Measurements from ENCODE around the gene ALKBH4. TPM values are rescaled to one million over a fixed set of nuclear protein-coding genes. Genes with fewer than 3 reads are reported as not detected.
"Not testable (repeated sequence)": the region's sequence is repeated elsewhere in the genome, so short reads cannot be mapped to it uniquely, and the experiment has no call there.

The ALKBH4 gene, protein sequence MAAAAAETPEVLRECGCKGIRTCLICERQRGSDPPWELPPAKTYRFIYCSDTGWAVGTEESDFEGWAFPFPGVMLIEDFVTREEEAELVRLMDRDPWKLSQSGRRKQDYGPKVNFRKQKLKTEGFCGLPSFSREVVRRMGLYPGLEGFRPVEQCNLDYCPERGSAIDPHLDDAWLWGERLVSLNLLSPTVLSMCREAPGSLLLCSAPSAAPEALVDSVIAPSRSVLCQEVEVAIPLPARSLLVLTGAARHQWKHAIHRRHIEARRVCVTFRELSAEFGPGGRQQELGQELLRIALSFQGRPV
- 31.5 and 36.5 TPM in 2 replicates for total RNA-seq (2014; rRNA removed; shearing (Covaris generic))

DNA sequence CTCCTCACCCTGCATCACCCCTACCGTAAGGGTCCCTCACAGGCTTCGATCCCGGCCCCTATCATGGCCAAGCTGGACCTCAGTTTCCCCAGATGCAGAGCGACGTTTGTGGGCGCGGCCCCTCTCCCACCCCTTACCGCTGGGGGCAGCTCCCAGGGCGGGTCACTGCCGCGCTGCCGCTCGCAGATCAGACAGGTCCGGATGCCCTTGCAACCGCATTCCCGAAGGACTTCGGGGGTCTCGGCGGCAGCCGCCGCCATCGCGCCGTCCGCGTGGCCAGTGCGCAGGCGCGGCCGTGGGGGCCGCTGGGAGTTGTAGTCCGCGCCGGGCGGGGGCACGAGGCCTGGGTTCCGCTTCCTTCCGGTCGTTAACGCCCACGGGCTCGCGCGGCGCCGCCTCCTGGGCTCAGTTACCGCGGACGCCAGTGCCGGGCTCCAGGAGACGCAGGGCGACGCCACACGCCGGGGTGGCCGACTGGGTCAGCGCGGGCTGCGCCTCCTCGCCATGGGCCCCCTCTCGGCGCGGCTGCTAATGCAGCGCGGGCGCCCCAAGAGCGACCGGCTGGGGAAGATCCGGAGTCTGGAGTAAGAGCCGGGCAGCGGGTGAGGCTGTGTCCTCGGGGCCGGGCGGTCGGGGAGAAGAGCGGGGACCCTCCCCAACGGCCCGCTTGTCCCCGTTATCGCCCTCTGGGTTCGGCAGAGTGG, at the start of gene ALKBH4, which contains the start of gene LRWD1:
TSS of gene ALKBH4 (minus strand) at position 287 of the 704 bp plus-strand sequence. CDS start at position 260, 27 bp downstream.
TSS of gene LRWD1 (plus strand) at position 408 of the 704 bp plus-strand sequence. CDS start at position 505, 97 bp downstream.
- DNase-seq (ENCODE audit: low spot score): peak; percentile 95

DNA sequence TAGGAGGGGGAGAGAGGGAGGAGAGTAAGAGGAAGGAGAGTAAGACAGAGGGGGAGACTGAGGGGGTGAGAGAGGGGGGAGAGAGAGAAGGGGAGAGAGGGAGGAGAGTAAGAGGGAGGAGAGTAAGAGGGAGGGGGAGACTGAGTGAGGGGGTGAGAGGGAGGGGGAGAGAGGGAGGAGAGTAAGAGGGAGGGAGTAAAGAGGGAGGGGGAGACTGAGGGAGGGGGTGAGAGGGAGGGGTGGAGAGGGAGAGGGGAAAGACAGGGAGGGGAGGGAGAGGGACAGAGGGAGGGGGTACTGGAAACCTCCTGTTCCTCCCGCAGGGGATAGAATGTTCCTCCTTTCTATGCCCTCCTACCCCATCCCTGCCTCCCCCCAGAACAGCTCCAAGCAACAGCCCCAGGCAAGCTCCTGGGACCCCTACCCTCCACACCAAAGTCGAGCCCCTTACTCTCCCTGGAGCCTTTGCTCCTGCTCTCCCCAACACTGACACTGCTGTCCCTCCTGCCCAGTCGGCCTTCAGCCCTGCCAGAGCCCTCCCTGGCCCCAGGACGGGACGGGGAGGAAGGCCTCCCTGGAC, 48.1 kb upstream of the ALKBH4 start:
- peak; percentile 0 for DNase-seq (ENCODE audit: low spot score)

DNA sequence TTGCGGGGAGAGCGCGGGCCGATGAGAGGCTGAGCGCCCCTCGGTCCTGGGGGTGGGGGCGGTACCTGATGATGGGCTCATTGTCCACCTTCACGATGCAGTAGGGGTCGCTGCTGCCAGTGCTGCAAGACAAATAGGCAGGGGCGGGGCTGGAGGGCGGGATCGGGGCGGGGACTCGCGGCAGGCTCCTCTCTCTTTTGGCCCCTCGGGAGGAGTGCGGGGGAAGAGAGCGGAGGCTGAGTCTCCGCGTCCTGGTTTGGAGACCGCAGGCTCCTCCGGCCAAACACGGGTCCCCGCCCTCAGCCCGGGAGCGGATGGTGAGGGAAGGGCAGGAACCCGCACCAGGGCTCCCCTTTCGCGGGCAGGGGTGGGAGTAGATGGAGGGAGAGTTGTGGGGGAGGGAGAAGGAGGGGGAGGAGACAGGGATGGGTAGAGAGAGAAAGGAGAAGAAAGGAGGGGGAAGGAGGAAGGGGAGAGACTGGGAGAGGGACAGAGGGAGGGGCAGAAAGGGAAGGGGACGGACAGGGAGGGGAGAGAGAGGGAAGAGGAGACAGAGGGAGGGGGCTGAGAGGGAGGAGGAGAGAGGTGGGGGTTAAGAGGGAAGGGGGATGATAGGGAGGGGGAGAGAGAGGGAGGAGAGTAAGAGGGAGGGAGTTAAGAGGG, 47.3 kb upstream of the ALKBH4 start:
- not testable (repeated sequence) for DNase-seq (ENCODE audit: low spot score)

DNA sequence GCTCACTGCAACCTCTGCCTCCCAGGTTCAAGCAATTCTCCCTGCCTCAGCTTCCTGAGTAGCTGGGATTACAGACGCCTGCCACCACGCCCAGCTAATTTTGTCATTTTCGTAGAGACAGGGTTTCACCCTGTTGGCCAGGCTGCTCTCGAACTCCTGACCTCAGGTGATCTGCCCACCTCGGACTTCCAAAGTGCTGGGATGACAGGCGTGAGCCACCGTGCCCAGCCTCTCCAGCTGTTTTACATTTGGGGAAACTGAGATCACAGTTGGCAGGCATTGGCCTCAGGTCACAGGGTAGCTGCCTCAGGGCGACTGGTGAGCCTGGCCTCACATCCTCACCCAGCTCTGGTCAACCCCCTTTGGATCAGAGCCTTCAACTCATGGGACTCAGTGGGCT, 45.9 kb upstream of the ALKBH4 start:
- not testable (repeated sequence) for DNase-seq (ENCODE audit: low spot score)

DNA sequence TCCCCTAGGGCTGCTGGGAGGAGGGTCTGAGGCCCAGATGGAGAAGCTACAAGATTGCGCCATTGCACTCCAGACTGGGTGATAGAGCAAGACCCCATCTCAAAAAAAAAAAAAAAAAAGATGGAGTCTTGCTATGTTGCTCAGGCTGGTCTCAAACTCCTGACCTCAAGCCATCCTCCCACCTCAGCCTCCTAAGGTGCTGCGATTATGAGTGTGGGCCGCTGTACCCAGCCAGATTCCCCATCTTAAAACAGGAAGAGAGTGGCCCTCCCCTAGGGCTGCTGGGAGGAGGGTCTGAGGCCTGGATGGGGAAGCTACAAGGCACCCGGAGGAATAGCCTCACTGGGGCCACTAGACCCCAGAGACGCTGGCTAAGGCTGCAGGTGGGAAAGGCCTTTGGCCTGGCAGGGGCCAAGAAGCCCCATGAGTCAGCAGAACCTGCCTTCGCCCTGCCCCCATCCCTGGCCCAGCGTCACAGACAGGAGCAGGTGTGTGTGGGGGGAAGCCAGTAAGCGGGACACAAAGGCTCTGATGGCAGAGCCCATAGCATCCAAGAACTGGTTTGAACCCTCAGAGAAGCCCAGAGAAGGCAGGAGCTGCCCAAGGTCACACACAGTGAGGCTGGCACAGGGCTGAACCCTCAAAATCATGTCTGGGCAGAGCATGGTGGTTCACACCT, 42.9 kb upstream of the ALKBH4 start:
- not testable (repeated sequence) for DNase-seq (ENCODE audit: low spot score)

DNA sequence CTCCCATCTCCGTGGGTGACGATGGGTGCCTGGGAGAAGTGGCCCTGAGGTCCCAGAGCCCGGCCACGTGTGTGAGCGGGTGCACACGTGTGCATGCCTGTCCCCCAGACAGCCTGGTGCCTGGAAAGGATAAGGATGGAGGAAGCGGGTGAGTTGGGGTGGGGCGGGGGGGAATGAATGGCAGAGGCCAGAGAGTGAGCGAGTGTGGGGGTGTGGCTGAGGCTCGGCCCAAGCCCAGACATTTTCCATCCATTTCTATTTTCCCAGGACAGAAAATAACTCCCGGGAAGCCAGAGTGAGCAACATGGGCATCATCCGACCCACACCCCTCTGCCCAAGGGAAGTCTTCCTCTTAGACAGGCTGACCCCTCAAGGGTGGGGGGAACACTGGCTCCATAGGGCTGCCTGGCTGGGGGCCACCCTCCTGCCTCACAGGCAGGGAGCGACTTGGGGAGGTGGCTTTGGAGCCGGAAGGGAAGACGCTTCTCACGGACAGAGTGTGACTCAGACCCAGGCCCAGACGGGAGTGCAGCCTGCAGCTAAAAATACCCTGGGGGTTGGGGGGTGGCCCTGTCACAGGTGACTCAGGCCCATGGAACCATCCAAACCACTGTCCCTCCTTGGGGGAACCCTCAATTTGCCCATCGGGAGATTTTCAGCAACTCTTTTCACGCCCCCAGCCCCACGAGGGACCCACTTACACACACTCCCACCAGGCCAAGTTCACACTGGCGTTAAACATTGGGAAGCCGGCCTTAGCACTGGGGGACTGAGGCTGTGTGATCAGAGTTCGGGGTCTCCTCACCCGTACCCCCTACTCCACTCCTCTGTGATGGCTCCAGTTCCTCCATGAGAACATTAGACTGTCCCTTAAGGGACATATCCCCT, 40.9 kb upstream of the ALKBH4 start:
- DNase-seq (ENCODE audit: low spot score): not testable (repeated sequence)

DNA sequence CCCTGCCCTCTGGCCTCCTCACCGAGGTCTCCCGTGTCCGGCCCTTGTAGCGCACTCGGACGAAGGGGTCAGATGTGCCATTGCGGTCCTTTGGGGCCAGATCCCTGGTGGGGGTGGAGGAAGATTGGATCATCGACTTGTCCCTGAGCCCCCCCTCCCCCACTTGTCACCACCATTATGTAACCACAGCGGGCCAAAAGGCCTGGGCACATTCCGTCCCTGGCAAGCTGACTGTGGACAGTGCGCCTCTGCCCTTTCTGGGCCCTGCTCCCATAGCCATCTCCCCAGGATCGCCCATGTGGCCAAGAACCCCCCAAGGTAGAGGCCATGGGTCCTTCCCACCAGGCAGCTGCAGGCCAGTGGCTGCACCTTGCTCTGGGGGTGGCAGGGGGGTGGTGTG, 38.5 kb upstream of the ALKBH4 start:
- DNase-seq (ENCODE audit: low spot score): not testable (repeated sequence)

DNA sequence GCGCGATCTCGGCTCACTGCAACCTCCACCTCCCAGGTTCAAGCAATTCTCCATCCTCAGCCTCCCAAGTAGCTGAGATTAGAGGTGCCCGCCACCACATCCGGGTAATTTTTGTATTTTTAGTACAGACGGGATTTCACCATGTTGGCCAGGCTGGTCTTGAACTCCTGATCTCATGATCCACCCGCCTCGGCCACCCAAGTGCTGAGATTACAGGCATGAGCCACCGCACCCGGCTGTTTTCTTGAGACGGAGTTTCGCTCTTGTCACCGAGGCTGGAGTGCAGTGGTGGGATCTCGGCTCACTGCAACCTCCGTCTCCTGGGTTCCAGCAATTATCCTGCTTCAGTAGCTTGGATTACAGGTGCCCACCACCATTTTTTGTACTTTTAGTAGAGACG, 33.7 kb upstream of the ALKBH4 start:
- not testable (repeated sequence) for DNase-seq (ENCODE audit: low spot score)

DNA sequence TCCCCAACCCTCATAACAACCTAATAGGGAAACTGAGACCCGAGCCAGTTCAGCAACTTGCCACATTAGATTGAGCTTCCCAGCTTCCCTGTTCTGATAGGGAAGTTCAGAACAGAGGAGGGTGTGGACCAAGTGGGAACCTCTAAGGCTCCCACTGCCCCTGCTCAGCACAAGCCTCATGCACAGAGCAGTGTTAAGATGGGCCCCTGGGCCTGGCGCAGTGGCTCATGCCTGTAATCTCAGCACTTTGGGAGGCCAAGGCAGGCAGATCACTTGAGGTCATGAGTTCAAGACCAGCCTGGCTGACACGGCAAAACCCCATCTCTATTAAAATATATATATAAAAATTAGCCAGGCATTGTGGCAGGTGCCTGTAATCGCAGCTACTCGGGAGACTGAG, 32.6 kb upstream of the ALKBH4 start:
- DNase-seq (ENCODE audit: low spot score): not testable (repeated sequence)

DNA sequence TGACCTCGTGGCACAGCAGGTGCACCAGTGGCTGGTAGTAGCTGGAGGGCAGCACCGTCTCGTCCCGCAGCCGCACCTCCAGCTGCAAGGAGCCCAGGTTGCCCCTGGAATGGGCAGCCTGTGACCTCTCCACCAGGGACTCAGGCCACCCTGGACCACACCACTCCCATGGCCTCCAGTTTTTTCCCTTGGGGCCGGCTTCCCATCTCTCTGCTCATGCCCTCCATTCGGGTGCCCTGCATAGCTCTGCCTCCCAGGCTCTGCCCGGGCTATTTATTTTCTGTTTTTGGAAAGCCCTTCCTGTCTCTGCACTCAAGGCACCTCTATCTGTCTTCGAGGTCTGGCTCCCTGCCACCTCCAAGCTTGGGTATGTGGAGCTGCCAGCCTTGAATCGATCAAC, 32.2 kb upstream of the ALKBH4 start:
- not testable (repeated sequence) for DNase-seq (ENCODE audit: low spot score)

DNA sequence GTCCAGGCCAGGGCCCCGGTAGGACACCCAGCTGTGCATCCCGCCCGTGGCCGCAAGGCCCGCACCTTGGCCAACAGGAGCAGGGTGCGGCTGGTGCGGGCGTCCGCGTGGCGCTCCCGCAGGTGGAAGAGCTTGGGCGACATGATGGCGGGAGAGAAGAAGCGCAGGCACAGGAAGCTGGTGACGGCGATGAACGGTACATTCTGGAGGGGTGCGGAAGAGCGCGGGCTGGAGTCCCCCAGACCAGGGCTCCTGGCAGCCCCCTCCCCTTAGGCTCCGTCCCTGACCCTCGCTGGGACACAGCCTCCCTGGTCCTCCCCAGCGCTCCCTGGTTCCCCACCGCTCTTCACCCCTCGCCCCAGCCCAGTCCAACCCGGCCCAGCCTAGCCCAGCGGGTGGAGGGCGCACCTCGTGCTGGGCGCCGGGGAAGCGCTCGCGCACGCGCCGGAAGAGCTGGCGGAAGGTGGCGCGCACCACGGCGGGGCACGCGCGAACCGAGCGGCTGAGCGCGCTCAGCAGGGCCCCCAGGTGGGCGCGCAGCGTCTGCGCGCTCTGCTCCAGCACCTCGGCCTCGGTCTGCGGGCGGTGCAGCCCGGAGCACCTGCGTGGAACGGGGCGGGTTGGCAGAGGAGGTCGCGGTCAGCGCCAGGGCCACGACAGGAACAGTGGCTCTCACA, 29.9 kb upstream of the ALKBH4 start:
- DNase-seq (ENCODE audit: low spot score): not testable (repeated sequence)

DNA sequence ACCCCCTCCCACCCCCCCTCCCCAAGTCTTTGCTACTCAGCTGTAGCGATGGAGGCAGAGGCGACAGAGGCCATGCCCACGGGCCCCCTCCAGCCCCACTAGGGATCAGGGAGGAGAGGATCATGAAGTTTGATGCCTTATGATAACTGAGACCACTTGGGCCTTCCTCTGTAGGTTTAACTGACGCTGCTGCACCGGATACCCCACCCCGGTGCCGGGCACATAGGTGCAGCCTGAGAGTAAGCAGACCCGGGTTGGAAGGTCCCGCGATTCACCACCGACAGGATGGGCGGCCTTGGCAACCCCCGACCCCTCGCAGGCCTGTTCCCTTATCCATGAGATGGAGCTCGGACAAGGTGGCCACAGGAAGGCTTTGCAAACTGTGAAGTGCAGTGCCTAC, 29.4 kb upstream of the ALKBH4 start:
- not testable (repeated sequence) for DNase-seq (ENCODE audit: low spot score)

DNA sequence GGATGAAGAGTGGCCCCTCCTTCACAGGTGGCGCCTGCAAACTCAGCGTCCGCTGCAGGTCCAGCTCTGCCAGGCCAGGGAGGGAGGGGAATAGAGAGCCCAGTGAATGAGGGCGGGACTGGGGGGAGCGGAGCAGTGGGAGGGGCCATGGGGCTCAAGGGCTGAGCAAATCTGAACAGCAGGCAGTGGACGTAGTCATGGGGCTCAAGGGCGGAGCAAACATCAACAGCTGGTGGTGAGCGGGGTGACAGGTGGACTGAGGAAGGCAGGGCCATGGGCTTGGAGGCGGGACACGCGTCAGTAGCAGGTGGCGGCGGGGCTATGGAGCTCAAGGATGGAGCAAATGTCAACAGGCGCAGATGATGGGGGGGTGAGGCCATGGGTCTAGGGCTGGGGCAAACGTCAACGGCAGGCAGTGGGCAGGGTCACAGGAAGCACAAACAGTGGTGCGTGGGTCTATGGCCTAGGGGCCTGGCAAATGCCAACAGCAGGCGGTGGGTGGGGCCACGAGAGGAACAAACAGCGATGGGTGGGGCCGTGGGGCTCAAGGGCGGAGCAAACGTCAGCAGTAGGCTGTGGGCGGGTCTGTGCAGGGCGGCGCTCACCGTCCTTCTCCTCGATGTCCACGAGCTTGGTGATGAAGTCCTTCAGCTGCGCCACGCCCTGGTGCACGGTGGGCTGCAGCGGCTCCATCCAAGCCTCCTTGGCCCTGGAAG, 28.7 kb upstream of the ALKBH4 start:
- DNase-seq (ENCODE audit: low spot score): not testable (repeated sequence)

DNA sequence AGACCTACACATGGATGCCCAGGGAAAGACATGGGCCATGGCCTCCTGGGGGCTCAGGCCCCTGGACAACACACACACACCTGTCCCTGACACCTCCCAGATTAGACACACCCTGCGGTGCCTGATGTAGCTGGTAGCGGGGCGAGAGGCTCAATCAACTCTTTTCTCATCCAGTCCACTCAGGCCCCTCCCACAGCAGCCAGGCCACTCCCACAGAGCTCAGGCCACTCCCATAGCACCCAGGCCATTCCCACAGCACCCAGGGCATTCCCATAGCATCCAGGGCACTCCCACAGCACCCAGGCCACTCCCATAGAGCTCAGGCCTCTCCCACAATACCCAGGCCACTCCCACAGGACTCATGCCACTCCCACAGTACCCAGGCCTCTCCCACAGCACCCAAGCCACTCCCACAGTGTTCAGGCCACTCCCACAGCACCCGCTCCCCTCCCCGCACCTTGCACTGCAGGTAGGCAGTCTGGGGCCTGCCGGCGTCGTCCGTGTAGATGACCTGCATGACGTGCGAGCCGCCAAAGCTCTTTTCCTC, 25.9 kb upstream of the ALKBH4 start:
- DNase-seq (ENCODE audit: low spot score): not testable (repeated sequence)

DNA sequence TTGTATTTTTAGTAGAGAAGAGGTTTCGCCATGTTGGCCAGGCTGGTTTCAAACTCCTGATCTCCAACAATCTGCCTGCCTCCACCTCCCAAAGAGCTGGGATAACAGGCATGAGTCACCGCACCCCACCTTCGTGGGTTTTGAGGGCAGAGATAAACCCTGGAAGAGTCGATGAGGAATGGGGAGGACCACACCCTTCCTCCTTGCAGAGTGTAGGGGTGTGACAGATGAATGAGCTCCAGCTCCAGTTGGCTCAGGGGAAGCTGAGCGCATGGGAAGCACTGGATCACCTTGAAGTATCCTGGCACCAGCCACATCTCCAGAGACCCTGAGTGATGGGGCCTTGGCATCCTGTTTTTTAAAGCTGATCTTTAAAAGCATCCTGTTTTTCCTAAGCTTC, 19.7 kb upstream of the ALKBH4 start:
- DNase-seq (ENCODE audit: low spot score): not testable (repeated sequence)

DNA sequence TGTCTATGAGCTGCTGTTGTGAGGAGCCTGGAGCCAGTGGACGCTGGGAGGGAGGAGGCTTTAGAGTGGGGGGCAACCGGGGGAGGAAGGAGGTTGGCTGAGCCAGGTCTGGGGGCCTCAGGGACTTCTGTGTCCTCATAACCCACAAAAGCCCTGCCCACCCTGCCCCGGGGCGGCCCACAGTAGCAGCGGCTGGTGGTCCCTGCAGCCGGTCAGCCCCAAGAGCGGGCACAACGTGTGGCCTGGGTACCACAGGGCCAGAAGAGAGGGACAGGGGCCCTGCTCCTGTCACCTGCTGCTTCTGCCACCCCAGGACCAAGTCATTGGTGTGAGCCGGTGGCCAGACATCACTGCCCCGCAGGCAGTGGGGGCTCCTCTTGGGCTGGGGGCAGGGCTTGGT, 17.3 kb upstream of the ALKBH4 start:
- not testable (repeated sequence) for DNase-seq (ENCODE audit: low spot score)

DNA sequence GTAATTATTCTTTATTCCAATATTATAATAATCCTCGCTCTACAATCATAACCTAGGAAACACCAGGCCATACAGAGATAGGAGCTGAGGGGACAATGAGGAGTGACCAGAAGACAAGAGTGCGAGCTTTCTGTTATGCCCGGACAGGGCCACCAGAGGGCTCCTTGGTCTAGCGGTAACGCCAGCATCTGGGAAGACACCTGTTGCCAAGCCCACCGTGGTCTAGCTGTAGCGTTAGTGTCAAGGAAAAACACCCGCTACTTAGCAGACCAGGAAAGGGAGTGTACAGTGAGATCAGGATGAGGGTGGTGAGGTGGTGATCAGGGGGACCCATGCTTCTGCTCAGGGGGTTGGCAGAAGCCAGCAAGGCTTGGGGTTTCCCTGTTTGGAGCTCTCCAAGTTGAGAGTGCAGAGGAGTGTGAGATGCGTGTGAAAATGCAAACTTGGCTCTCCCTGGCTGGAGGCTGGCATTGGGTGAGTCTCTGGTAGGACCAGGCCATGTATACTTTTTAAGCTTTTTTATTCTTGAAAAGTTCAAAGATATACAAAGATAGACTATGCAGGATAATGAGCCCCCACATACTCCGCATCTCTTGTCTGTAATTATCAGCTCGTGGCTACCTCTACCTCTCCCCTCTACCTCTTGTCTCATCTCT, 15.4 kb upstream of the ALKBH4 start:
- not testable (repeated sequence) for DNase-seq (ENCODE audit: low spot score)

DNA sequence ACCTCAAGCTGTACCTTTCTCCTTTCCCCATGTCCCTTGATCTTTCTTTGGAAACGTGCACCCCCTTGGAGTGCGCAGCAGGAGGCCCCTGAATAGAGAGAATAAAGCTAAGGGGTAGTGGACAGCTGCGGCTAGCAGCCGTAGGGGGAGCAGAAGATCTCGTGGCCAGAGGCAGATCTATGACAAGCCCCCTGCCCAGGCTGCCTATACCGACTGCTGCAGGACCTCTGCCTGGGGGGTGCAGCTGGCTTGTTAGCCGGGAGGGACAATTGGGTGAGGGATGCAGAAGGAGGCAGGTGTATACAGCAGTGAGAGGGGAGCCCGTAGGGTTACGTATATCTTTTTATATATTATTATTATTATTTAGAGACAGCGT, 14.5 kb upstream of the ALKBH4 start:
- DNase-seq (ENCODE audit: low spot score): not testable (repeated sequence)

Data from HT-29 (cell line).